ENCODE data around the gene ADGRV1.

ADGRV1 gene

DNA sequence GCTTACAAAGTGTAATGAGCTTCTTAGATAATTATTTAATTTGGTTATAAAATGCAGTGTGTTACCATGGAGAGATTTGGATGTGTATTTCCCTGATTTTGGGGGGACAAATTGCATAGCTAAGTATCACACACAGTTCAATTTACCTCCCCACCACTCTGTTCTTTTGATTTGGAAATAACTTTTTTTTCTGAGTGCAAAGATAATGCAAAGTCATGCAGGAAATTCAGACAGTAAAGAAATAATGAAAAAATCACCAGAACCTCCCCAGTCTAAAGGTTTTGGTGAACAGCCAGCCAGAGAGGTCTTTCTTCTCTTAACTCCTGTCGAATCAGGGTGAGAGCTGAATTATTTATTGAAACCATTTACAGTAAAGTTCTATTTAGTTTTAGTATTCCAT is 3.2 kb downstream of the ADGRV1 start:
- peaks cover 10% of the 10 kb centered on the region for H3K27me3 ChIP-seq (ENCODE audit: insufficient read depth, poor library complexity, severe bottlenecking)
- TF ChIP-seq, protein P1, sequence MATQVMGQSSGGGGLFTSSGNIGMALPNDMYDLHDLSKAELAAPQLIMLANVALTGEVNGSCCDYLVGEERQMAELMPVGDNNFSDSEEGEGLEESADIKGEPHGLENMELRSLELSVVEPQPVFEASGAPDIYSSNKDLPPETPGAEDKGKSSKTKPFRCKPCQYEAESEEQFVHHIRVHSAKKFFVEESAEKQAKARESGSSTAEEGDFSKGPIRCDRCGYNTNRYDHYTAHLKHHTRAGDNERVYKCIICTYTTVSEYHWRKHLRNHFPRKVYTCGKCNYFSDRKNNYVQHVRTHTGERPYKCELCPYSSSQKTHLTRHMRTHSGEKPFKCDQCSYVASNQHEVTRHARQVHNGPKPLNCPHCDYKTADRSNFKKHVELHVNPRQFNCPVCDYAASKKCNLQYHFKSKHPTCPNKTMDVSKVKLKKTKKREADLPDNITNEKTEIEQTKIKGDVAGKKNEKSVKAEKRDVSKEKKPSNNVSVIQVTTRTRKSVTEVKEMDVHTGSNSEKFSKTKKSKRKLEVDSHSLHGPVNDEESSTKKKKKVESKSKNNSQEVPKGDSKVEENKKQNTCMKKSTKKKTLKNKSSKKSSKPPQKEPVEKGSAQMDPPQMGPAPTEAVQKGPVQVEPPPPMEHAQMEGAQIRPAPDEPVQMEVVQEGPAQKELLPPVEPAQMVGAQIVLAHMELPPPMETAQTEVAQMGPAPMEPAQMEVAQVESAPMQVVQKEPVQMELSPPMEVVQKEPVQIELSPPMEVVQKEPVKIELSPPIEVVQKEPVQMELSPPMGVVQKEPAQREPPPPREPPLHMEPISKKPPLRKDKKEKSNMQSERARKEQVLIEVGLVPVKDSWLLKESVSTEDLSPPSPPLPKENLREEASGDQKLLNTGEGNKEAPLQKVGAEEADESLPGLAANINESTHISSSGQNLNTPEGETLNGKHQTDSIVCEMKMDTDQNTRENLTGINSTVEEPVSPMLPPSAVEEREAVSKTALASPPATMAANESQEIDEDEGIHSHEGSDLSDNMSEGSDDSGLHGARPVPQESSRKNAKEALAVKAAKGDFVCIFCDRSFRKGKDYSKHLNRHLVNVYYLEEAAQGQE (IDR thresholded peaks at IDR 0.05; ENCODE audit: insufficient replicate concordance, low read depth) = no peak
- TF ChIP-seq, protein P2, sequence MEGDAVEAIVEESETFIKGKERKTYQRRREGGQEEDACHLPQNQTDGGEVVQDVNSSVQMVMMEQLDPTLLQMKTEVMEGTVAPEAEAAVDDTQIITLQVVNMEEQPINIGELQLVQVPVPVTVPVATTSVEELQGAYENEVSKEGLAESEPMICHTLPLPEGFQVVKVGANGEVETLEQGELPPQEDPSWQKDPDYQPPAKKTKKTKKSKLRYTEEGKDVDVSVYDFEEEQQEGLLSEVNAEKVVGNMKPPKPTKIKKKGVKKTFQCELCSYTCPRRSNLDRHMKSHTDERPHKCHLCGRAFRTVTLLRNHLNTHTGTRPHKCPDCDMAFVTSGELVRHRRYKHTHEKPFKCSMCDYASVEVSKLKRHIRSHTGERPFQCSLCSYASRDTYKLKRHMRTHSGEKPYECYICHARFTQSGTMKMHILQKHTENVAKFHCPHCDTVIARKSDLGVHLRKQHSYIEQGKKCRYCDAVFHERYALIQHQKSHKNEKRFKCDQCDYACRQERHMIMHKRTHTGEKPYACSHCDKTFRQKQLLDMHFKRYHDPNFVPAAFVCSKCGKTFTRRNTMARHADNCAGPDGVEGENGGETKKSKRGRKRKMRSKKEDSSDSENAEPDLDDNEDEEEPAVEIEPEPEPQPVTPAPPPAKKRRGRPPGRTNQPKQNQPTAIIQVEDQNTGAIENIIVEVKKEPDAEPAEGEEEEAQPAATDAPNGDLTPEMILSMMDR (IDR thresholded peaks at IDR 0.05; ENCODE audit: insufficient read depth, low read length) = no peak
- no peak for TF ChIP-seq POLR2AphosphoS5 (IDR thresholded peaks at IDR 0.05; ENCODE audit: low read depth)
- TF ChIP-seq SPI1 (IDR thresholded peaks at IDR 0.05; ENCODE audit: borderline replicate concordance, low read depth) = no peak
- no peak for TF ChIP-seq GABPA (IDR thresholded peaks at IDR 0.05; ENCODE audit: low read depth)
- no peak overlapping the region for H3K27ac ChIP-seq (replicated peaks)
- DNase-seq (ENCODE audit: low read depth in 1 of 2, low spot score in 1 of 2) = no peak
- no peak overlapping the region for H3K4me3 ChIP-seq (replicated peaks; ENCODE audit: insufficient read depth, low read length)

DNA sequence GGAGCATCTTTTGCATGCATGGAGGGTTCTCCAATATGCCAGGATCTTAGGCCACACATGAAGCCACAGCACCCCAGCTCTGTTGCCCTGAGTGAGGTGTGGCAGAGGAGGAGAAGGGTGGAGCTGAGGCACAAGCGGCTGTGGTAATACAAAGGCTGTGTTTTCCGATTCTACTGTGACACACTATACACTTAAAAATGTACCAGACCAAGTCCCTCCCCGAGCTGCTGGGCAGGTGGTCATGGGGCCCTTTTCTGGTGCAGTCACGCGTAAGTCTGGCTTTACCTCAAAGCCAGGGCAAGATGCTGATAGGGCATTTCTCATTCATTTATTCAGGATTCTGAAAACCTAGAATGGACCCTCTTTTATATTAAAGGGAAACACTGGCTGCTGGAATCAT is 3.7 kb downstream of the ADGRV1 start:
- no peak overlapping the region for H3K4me3 ChIP-seq (replicated peaks; ENCODE audit: insufficient read depth, low read length)
- H3K27ac ChIP-seq (replicated peaks) = no peak overlapping the region
- TF ChIP-seq GABPA (IDR thresholded peaks at IDR 0.05; ENCODE audit: low read depth) (no peak), POLR2AphosphoS5 (IDR thresholded peaks at IDR 0.05; ENCODE audit: low read depth) (no peak)
- TF ChIP-seq, protein P1 (IDR thresholded peaks at IDR 0.05; ENCODE audit: insufficient replicate concordance, low read depth) = no peak
- no peak for DNase-seq (ENCODE audit: low read depth in 1 of 2, low spot score in 1 of 2)
- peaks cover 10% of the 10 kb centered on the region for H3K27me3 ChIP-seq (ENCODE audit: insufficient read depth, poor library complexity, severe bottlenecking)

DNA sequence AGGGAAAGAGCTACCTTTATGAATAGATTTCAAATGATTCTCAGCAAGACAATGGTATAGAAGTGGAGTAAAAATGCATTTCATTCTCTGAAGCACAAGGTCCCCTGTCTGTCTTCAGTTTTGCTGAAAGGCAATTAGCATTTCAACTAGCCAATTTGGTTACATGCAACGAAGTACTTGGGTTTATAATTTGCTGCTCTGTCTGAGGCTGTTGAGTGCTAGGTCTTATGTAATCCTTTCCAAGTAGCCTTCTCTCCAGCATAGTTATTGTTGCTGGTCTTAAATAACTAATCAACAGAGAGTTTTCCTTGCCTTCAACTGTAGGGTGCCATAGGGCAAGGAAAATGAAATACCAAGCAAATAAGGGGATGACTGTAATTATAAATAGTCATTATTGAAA is 4.5 kb downstream of the ADGRV1 start:
- TF ChIP-seq POLR2AphosphoS5 (IDR thresholded peaks at IDR 0.05; ENCODE audit: low read depth) = no peak
- TF ChIP-seq, protein P1 (IDR thresholded peaks at IDR 0.05; ENCODE audit: insufficient replicate concordance, low read depth) = no peak
- TF ChIP-seq, protein P2 (IDR thresholded peaks at IDR 0.05; ENCODE audit: insufficient read depth, low read length) = no peak
- no peak for TF ChIP-seq SPI1 (IDR thresholded peaks at IDR 0.05; ENCODE audit: borderline replicate concordance, low read depth)
- TF ChIP-seq GABPA (IDR thresholded peaks at IDR 0.05; ENCODE audit: low read depth) = no peak
- no peak overlapping the region for H3K4me3 ChIP-seq (replicated peaks; ENCODE audit: insufficient read depth, low read length)
- no peak for DNase-seq (ENCODE audit: low read depth in 1 of 2, low spot score in 1 of 2)
- no peak overlapping the region for H3K27ac ChIP-seq (replicated peaks)
- peaks cover 10% of the 10 kb centered on the region for H3K27me3 ChIP-seq (ENCODE audit: insufficient read depth, poor library complexity, severe bottlenecking)

Data from HL-60 (cell line).